Glutamatergic neuron (in vitro differentiated cells): Measurements from ENCODE around the gene PRKAG2. TPM values are rescaled to one million over a fixed set of nuclear protein-coding genes. Genes with fewer than 3 reads are reported as not detected.
A peak's percentile ranks its signal among the peaks of the same experiment; 100 is the strongest.

Experiments used
- DNase-seq: peaks from one replicate; pipeline ENCODE4 v3.0.0; 2022
- H3K27ac Mint-ChIP-seq: one replicate; pipeline ENCODE4 v1.8.0; 2020; ENCODE audit warnings: mild to moderate bottlenecking, mixed read lengths, inconsistent platforms; ENCODE audit not compliant: unreplicated experiment
- H3K27me3 Mint-ChIP-seq: one replicate; pipeline ENCODE4 v1.8.0; 2020; ENCODE audit warnings: mild to moderate bottlenecking, moderate library complexity, mixed read lengths, inconsistent platforms; ENCODE audit not compliant: unreplicated experiment
- H3K36me3 Mint-ChIP-seq: one replicate; pipeline ENCODE4 v1.8.0; 2020; ENCODE audit warnings: mild to moderate bottlenecking, mixed read lengths, inconsistent platforms; ENCODE audit not compliant: unreplicated experiment
- H3K4me1 Mint-ChIP-seq: one replicate; pipeline ENCODE4 v1.8.0; 2020; ENCODE audit warnings: mild to moderate bottlenecking, low read depth, mixed read lengths, inconsistent platforms; ENCODE audit not compliant: unreplicated experiment
- H3K4me3 Mint-ChIP-seq: one replicate; pipeline ENCODE4 v1.8.0; 2020; ENCODE audit warnings: mild to moderate bottlenecking, mixed read lengths, inconsistent platforms; ENCODE audit not compliant: unreplicated experiment
- H3K9me3 Mint-ChIP-seq: one replicate; pipeline ENCODE4 v1.8.0; 2020; ENCODE audit warnings: mild to moderate bottlenecking, moderate library complexity, mixed read lengths, inconsistent platforms; ENCODE audit not compliant: unreplicated experiment
- total RNA-seq: library from RNA; stranded (reverse); fragmentation: NEBNext Ultra II Directional; extraction: Animal tissue kit (Norgen Biotek cat#: 25700); gene quantifications from one replicate; pipeline ENCODE4 v1.2.1, GENCODE V29; 2021; ENCODE audit not compliant: unreplicated experiment
- TF ChIP-seq, protein P1 (sequence below): fragments of 200-600 bp; sonication (generic); IDR thresholded peaks from one replicate; pipeline ENCODE4 v1.5.0; 2021; ENCODE audit not compliant: partially characterized antibody, unreplicated experiment

Gene PRKAG2
- total RNA-seq, 1 donor from 2014 or later: 24.7 TPM

DNA sequence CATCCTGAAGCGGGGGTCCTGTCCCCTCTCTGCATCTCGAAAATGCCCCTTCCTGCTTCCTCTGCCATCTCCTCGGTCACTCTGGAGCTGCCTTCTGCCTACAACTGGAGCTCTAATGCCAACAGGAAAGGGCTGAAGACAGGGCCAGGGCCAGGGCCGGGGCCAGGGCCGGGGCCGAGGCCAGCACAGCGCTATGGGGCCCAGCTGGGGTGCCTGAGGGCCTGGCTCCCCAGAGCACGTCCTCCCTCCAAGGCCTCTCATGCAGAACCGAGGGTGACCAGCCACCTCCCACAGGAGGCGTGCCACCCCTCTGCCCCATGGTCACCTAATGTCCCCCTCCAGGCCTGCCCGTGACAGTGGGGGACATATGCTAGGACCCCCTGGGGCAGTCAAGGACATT is 155.7 kb downstream of the PRKAG2 start:
- no peak overlapping the region for H3K4me3 Mint-ChIP-seq
- DNase-seq: no peak

DNA sequence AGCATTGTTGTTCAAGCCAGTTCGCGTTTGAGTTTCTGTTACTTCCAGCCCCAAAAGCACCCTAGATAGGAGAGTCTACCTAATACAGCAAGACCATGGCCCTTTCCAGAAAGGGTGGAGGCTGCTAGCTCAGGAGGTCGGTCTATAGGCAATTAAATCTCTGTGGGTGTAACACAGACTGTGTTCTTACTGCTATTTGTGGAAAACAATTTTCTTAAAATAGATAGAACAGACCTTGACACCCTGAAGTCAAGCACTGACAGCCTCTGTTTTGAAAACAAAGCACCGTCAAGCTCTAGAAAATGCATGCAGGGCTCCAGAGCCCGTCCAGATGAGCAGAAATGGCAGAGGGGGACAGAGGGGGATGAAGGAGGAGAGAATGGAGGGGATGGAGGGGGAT is 156.6 kb downstream of the PRKAG2 start:
- peaks cover 2% of the 10 kb centered on the region for H3K27me3 Mint-ChIP-seq
- H3K9me3 Mint-ChIP-seq: peaks cover 5% of the 10 kb centered on the region
- no peak overlapping the region for H3K27ac Mint-ChIP-seq
- DNase-seq: no peak
- no peak overlapping the region for H3K4me3 Mint-ChIP-seq
- H3K36me3 Mint-ChIP-seq: no peaks in the 10 kb centered on the region
- TF ChIP-seq, protein P1, sequence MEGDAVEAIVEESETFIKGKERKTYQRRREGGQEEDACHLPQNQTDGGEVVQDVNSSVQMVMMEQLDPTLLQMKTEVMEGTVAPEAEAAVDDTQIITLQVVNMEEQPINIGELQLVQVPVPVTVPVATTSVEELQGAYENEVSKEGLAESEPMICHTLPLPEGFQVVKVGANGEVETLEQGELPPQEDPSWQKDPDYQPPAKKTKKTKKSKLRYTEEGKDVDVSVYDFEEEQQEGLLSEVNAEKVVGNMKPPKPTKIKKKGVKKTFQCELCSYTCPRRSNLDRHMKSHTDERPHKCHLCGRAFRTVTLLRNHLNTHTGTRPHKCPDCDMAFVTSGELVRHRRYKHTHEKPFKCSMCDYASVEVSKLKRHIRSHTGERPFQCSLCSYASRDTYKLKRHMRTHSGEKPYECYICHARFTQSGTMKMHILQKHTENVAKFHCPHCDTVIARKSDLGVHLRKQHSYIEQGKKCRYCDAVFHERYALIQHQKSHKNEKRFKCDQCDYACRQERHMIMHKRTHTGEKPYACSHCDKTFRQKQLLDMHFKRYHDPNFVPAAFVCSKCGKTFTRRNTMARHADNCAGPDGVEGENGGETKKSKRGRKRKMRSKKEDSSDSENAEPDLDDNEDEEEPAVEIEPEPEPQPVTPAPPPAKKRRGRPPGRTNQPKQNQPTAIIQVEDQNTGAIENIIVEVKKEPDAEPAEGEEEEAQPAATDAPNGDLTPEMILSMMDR: no peak
- peaks cover 9% of the 10 kb centered on the region for H3K4me1 Mint-ChIP-seq

More for the DNA sequence above, 155.7 kb downstream of the PRKAG2 start:
- no peaks in the 10 kb centered on the region for H3K36me3 Mint-ChIP-seq
- no peaks in the 10 kb centered on the region for H3K27me3 Mint-ChIP-seq
- no peak overlapping the region for H3K27ac Mint-ChIP-seq
- peaks cover 6% of the 10 kb centered on the region for H3K9me3 Mint-ChIP-seq
- TF ChIP-seq, protein P1: no peak
- peaks cover 14% of the 10 kb centered on the region for H3K4me1 Mint-ChIP-seq

DNA sequence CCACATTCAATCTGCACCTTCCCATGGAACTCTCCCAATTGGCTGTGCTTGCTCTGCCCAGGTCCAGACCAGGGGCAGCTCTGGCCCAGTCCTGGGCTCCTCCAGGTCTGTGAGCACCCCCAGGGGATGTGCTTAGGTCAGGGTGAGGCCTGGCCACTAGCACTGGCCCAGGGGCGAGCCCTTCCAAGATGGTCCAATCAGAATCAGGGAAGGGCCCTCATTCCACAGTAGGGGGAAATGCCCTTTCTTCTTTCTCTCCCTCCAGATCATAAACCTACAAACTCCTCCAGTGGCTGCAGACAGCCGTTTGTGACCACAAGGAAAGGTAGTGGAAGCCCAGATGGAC is 157.0 kb downstream of the PRKAG2 start:
- H3K27ac Mint-ChIP-seq: no peak overlapping the region

DNA sequence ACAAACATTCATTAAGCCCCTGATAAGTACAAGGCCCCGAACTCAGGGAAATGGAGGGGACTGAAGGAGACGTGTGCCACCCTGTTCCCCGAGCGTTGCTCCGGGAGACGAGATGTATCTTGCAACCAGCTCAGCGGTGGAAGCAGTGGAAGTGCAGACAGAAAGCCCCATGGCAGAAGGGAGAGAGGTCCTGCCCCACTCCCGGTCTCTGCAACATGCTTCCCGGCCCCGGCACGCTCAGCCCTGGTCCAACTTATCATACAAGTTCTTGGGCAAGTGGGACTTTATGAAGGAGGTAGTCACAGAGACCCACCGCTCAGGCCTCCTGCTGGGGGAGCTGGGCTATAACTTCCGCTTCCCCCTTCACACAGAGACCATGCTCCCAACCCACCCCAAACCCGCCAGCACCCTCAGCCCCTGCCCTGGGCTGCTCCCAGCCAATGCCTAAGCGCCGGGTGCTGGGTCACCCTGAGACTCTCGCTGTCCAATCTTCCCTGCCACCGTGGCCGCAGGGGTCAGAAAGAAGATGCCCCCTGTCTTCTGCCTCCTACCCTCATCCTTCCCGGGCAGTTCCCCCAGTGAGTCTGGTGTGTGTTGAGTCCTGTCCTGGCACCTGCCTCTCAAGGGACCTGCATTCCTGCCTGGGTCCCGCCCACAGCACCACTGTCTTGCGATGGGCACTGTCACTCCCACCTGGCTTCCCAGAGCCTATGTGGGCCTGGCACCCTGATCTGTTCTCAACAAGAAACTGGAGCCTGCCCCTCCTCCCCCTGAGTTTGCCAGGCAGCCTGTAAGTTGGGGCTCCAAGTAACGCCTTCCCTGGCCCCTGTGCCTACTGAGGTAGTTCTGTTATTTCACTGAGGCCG is 157.7 kb downstream of the PRKAG2 start:
- no peak for DNase-seq
- H3K36me3 Mint-ChIP-seq: no peaks in the 10 kb centered on the region
- no peak overlapping the region for H3K27ac Mint-ChIP-seq
- H3K9me3 Mint-ChIP-seq: peaks cover 6% of the 10 kb centered on the region
- peaks cover 5% of the 10 kb centered on the region for H3K4me1 Mint-ChIP-seq
- peak overlapping the region; percentile 30 for H3K4me3 Mint-ChIP-seq
- peaks cover 2% of the 10 kb centered on the region for H3K27me3 Mint-ChIP-seq
- TF ChIP-seq, protein P1: no peak

More for the DNA sequence above, 157.0 kb downstream of the PRKAG2 start:
- Mint-ChIP-seq H3K27me3 (peaks cover 2% of the 10 kb centered on the region), H3K4me3 (no peak overlapping the region), H3K4me1 (peaks cover 5% of the 10 kb centered on the region), H3K9me3 (peaks cover 5% of the 10 kb centered on the region), H3K36me3 (no peaks in the 10 kb centered on the region)
- TF ChIP-seq, protein P1: no peak
- no peak for DNase-seq

DNA sequence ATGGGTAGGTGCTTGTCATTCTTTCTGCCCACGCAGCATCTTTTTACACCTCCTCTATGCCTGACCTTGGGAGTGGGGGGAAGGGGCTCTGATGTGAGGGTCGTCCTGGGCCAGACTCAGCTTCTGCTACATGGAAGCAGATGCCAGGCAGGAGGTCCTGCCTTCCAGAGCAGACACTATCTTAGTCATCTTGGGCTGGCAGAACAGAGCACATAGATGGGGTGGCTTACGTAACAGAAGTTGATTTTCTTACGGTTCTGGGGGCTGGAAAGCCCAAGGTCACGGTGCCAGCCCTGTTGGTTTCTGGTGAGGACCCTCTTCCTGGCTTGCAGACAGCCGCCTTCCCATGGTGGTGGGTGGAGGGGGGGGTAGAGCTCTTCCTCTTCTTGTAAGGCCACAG is 159.0 kb downstream of the PRKAG2 start:
- H3K36me3 Mint-ChIP-seq: no peaks in the 10 kb centered on the region
- no peak overlapping the region for H3K27ac Mint-ChIP-seq
- peaks cover 3% of the 10 kb centered on the region for H3K4me1 Mint-ChIP-seq
- no peak for DNase-seq
- no peak overlapping the region for H3K4me3 Mint-ChIP-seq
- H3K9me3 Mint-ChIP-seq: peaks cover 4% of the 10 kb centered on the region
- peaks cover 2% of the 10 kb centered on the region for H3K27me3 Mint-ChIP-seq
- TF ChIP-seq, protein P1: no peak
